IgD-negative memory B cell (primary cell): ENCODE measurements around the gene NCS1. TPM values are rescaled to one million over a fixed set of nuclear protein-coding genes. Genes with fewer than 3 reads are reported as not detected.
"Not testable (repeated sequence)": the region's sequence is repeated elsewhere in the genome, so short reads cannot be mapped to it uniquely, and the experiment has no call there.

Experiments used
- H3K27ac Mint-ChIP-seq, 3 donors: one replicate each; pipeline ENCODE4 v1.8.0; 2020 to 2022; ENCODE audit warnings: mild to moderate bottlenecking in 3 of 3, mixed read lengths in 3 of 3, moderate library complexity in 1 of 3
- H3K27me3 Mint-ChIP-seq: one replicate; pipeline ENCODE4 v1.8.0; 2021; ENCODE audit warnings: mixed read lengths
- H3K36me3 Mint-ChIP-seq: one replicate; pipeline ENCODE4 v1.8.0; 2020; ENCODE audit warnings: mild to moderate bottlenecking, mixed read lengths
- H3K4me1 Mint-ChIP-seq, 3 donors: one replicate each; pipeline ENCODE4 v1.8.0; 2020 to 2022; ENCODE audit warnings: mixed read lengths in 3 of 3, mild to moderate bottlenecking in 1 of 3
- H3K4me3 Mint-ChIP-seq, 4 donors: one replicate each; pipeline ENCODE4 v1.8.0; 2020 to 2022; ENCODE audit warnings: mild to moderate bottlenecking in 4 of 4, mixed read lengths in 4 of 4, moderate library complexity in 3 of 4
- H3K9me3 Mint-ChIP-seq, 3 donors: one replicate each; pipeline ENCODE4 v1.8.0; 2020 to 2021; ENCODE audit warnings: mixed read lengths in 3 of 3, mild to moderate bottlenecking in 1 of 3
- polyA plus RNA-seq: library from polyadenylated mRNA; unstranded; fragments of 300-500 nt; fragmentation: Illumina TruSeq; gene quantifications from one replicate; pipeline ENCODE4 v1.2.3, GENCODE V29; 2021

Gene NCS1
- polyA plus RNA-seq, 1 donor from 2014 or later = not detected

GRCh38 chr9:130266236-130267098, 94.3 kb downstream of the NCS1 start:
- Mint-ChIP-seq H3K4me3 (peak overlapping the region in 2 of 4 donors; percentile 28 to 63), H3K36me3 (no peaks in the 10 kb centered on the region), H3K9me3 (no peaks in the 10 kb centered on the region), H3K27ac (no peak overlapping the region), H3K27me3 (peaks cover 67% of the 10 kb centered on the region), H3K4me1 (peaks cover 0 to 11% (median 3%) of the 10 kb centered on the region in 3 donors)

DNA sequence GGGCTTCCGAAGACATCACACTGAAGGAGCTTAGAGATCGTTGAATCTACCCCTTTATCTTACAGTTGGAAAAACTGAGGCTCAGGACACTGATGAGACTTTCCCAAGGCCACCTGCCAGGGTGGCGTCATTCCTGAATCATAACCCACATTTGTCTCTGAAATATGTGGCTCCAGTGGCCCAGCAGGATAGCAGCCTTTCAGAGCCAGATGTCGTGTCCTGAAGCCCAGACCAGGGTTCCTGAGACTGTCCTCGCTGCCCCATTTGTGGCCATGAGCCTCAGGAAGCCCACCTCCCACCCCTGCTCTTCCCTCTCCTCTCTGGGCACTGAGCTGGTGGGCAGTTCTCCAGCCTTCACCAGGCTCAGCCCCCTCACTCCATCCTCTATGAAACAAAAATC, 95.7 kb downstream of the NCS1 start:
- Mint-ChIP-seq H3K4me3 (peak overlapping the region in 1 of 4 donors; percentile 50), H3K27ac (no peak overlapping the region)

GRCh38 chr9:130268521-130269211, 96.5 kb downstream of the NCS1 start:
- Mint-ChIP-seq H3K4me3 (no peak overlapping the region), H3K27me3 (peaks cover 52% of the 10 kb centered on the region), H3K27ac (no peak overlapping the region), H3K36me3 (no peaks in the 10 kb centered on the region), H3K9me3 (no peaks in the 10 kb centered on the region), H3K4me1 (peaks cover 0 to 11% (median 3%) of the 10 kb centered on the region in 3 donors)

More for the DNA sequence above, 95.7 kb downstream of the NCS1 start:
- Mint-ChIP-seq H3K9me3 (no peaks in the 10 kb centered on the region), H3K4me1 (peaks cover 0 to 11% (median 3%) of the 10 kb centered on the region in 3 donors), H3K27me3 (peaks cover 59% of the 10 kb centered on the region), H3K36me3 (no peaks in the 10 kb centered on the region)

DNA sequence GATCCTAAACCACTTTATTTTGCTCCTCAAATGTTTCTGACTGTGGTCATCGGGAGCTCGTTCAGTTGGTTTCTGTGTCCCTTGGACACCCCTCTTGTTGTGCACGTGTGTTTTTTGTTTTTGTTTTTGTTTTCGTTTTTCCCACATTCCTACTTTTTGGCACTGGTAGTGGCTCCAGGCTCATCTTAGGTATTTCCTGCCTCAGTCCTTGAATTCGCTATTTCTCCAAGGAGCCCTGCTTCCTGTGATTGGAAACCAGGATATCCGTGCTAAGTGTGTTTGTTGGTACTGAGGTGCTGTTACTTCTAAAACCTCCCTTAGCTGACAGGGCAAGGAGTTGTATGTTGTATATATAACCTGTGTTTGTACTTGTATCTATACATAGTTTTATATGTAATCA, 99.3 kb downstream of the NCS1 start:
- H3K36me3 Mint-ChIP-seq = no peaks in the 10 kb centered on the region
- H3K4me1 Mint-ChIP-seq = peaks cover 0 to 9% (median 2%) of the 10 kb centered on the region in 3 donors
- H3K27me3 Mint-ChIP-seq = peaks cover 37% of the 10 kb centered on the region
- no peaks in the 10 kb centered on the region for H3K9me3 Mint-ChIP-seq
- H3K4me3 Mint-ChIP-seq = no peak overlapping the region
- H3K27ac Mint-ChIP-seq = no peak overlapping the region

GRCh38 chr9:130275156-130275555, 103.0 kb downstream of the NCS1 start:
- peaks cover 10% of the 10 kb centered on the region for H3K27me3 Mint-ChIP-seq
- no peak overlapping the region for H3K4me3 Mint-ChIP-seq
- H3K36me3 Mint-ChIP-seq = no peaks in the 10 kb centered on the region
- no peak overlapping the region for H3K27ac Mint-ChIP-seq
- H3K9me3 Mint-ChIP-seq = no peaks in the 10 kb centered on the region
- no peaks in the 10 kb centered on the region for H3K4me1 Mint-ChIP-seq

GRCh38 chr9:130276121-130276520, 103.9 kb downstream of the NCS1 start:
- no peaks in the 10 kb centered on the region for H3K4me1 Mint-ChIP-seq
- H3K9me3 Mint-ChIP-seq = no peaks in the 10 kb centered on the region
- H3K4me3 Mint-ChIP-seq = no peak overlapping the region
- peaks cover 5% of the 10 kb centered on the region for H3K27me3 Mint-ChIP-seq
- no peak overlapping the region for H3K27ac Mint-ChIP-seq
- H3K36me3 Mint-ChIP-seq = no peaks in the 10 kb centered on the region

DNA sequence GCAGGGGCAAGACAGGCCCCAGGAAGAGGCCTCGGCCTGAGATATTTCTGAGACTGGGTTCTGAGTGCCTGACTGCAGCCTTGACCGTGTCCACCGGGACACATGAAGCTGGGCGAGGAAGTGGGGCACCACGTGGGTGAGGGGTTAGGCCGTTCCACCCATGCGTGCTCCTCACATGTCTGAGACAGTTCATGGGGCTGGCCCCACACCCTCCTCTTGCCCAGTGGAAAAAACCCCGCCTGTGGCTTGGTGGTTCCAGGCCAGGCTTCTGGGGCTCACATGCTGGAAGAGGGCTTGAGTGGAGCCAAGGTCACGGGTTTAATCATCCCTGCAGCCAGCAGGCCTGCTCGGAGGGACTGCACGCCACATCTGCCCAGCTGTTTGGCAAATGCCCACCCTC, 104.8 kb downstream of the NCS1 start:
- no peak overlapping the region for H3K4me3 Mint-ChIP-seq
- H3K9me3 Mint-ChIP-seq = no peaks in the 10 kb centered on the region
- no peaks in the 10 kb centered on the region for H3K36me3 Mint-ChIP-seq
- H3K27me3 Mint-ChIP-seq = peaks cover 4% of the 10 kb centered on the region
- H3K27ac Mint-ChIP-seq = no peak overlapping the region
- H3K4me1 Mint-ChIP-seq = no peaks in the 10 kb centered on the region

DNA sequence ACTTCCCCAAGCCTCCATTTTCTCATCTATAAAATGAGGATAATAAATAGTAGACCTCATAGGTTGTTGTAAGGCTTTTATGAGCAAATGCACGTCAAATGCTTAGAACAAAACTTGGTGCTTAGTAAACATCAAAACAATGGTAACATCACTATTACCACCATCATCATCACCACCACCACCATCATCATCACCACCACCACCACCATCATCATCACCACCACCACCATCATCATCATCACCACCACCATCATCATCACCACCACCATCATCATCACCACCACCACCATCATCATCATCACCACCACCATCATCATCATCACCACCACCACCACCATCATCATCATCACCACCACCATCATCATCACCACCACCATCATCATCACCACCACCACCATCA, 105.3 kb downstream of the NCS1 start:
- not testable (repeated sequence) for H3K27me3 Mint-ChIP-seq

DNA sequence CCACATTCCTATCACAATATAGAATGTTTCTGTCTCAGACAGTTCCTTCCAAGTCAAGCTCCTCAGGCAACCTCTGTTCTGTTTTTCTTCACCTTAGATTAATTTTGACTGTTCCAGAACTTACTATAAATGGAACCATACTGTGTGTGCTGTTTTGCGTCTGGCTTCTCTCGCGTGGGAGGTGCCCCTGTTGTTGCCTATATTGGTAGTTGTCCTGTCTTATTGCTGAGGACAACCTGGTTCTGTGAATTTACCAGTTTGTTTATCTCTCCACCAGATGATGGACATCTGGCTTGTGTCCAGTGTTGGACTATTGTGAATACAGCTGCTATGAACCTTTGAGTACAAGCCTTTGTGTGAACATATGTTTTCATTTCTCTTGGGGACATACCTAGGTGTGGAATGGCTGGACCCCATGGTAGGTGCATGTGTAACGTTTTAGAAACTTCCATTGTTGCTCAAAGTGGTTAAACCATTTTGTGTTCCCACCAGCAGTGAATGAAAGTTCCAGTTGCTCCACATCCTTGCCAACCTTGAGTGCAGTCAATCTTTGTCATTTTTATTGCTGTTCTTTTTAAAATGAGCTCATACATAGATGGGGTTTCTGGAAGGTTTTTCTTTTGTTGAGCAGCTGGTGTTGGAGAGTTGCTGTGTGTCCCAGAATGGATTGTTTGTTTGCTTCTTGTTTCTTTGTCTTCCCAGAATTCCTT, 111.5 kb downstream of the NCS1 start:
- peaks cover 2% of the 10 kb centered on the region for H3K36me3 Mint-ChIP-seq
- no peaks in the 10 kb centered on the region for H3K9me3 Mint-ChIP-seq
- H3K27ac Mint-ChIP-seq = no peak overlapping the region
- peaks cover 18% of the 10 kb centered on the region for H3K27me3 Mint-ChIP-seq
- H3K4me1 Mint-ChIP-seq = no peaks in the 10 kb centered on the region
- H3K4me3 Mint-ChIP-seq = no peak overlapping the region

More for the DNA sequence above, 105.3 kb downstream of the NCS1 start:
- H3K36me3 Mint-ChIP-seq, H3K9me3 Mint-ChIP-seq, H3K4me1 Mint-ChIP-seq, H3K27ac Mint-ChIP-seq, H3K4me3 Mint-ChIP-seq: not testable (repeated sequence)

DNA sequence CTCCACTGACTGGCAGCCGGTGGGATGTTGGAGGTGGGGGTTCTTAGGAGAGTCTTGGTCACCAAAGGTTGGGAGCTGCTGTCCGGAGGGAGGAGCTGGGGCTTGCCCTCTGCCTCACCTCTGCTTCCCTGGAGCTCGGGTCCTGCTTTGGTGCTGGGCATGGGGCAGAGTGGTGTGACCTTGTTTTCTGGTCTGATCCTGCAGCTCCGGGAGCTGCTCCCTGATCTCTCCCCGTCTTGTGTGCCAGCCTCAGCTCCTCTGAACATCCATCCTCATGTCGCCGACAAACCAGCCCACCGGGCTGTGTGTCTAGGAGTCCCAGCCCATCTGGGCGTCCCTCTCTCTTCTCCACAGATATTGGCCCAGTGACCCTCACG, 112.0 kb downstream of the NCS1 start:
- Mint-ChIP-seq H3K36me3 (peaks cover 2% of the 10 kb centered on the region), H3K27ac (no peak overlapping the region), H3K4me3 (no peak overlapping the region), H3K27me3 (peaks cover 18% of the 10 kb centered on the region), H3K9me3 (no peaks in the 10 kb centered on the region), H3K4me1 (no peaks in the 10 kb centered on the region)

DNA sequence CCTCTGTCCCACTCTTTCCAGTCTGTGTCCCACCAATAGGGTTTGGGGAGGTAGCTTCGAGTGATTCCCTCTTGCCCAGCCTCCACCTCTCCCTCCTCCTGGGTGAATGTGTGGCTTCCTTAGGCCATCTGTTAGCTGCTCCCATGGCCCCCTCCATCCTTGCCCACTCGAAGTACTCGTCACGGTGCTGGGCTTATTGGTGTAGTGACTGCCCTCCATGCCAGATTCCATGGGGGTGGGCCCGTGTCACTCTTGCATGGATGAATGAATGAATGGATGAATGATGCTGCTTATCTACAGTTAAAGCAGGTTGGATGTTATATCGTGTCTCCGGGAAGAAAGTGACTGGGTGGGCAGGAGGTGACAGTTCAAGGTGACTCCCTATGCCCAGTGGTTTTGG, 112.5 kb downstream of the NCS1 start:
- Mint-ChIP-seq H3K4me1 (no peaks in the 10 kb centered on the region), H3K4me3 (no peak overlapping the region), H3K36me3 (peaks cover 2% of the 10 kb centered on the region), H3K27ac (no peak overlapping the region), H3K9me3 (no peaks in the 10 kb centered on the region), H3K27me3 (peaks cover 18% of the 10 kb centered on the region)

GRCh38 chr9:130285271-130285670, 113.1 kb downstream of the NCS1 start:
- H3K27ac Mint-ChIP-seq = no peak overlapping the region
- peaks cover 17% of the 10 kb centered on the region for H3K27me3 Mint-ChIP-seq
- H3K9me3 Mint-ChIP-seq = no peaks in the 10 kb centered on the region

DNA sequence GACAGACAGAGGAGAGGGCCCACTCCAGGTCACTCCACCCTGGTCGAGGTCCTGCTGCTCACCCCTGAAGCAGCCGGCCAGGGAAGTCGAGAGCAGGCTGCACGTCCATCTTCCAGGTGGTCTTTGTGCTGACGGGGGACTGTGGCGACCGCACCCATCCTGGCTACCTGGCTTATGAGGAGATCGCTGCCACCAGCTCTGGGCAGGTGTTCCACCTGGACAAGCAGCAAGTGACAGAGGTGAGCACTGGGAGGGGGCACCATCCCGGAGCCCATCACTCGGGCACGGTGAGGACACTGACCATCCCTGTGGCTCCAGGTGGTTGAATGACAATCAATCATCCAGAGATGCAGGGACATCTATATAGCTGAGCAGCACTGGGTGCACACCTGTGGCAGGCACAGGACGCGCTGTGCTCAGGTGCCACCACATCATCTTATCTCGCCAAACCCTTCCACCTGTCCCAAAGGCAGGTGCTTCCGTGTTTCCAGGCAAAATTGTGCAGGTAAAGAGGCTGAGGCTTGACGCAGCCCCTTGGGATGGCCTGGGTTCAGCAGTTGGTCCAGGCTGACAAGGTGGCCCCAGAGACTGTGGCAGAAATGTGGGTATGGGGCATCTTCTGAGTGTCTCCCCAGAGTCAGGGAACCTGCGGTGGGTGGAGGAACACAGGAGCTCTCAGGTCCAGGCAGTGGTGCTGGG, 114.0 kb downstream of the NCS1 start:
- no peaks in the 10 kb centered on the region for H3K9me3 Mint-ChIP-seq
- no peak overlapping the region for H3K27ac Mint-ChIP-seq
- no peak overlapping the region for H3K4me3 Mint-ChIP-seq
- peaks cover 22% of the 10 kb centered on the region for H3K27me3 Mint-ChIP-seq
- no peaks in the 10 kb centered on the region for H3K4me1 Mint-ChIP-seq
- peaks cover 2% of the 10 kb centered on the region for H3K36me3 Mint-ChIP-seq

More at GRCh38 chr9:130285271-130285670, 113.1 kb downstream of the NCS1 start:
- peaks cover 2% of the 10 kb centered on the region for H3K36me3 Mint-ChIP-seq
- no peak overlapping the region for H3K4me3 Mint-ChIP-seq
- H3K4me1 Mint-ChIP-seq = no peaks in the 10 kb centered on the region
